HL-60 (cell line): ENCODE data around the gene KRT12.

Experiments
- DNase-seq, 2 experiments: peaks; one replicate each; pipeline ENCODE4 v3.0.0-alpha.2; 2010 to 2020; ENCODE audit warnings: low read depth in 1 of 2, low spot score in 1 of 2
- H3K27ac ChIP-seq: fragments of 250-450 bp; sonication (Bioruptor Pico); replicated peaks from 2 replicates; pipeline ENCODE4 v1.5.1; 2020; ENCODE audit warnings: mild to moderate bottlenecking, moderate library complexity
- H3K27me3 ChIP-seq: fragments of 250-450 bp; sonication (Bioruptor Pico); 2 replicates; pipeline ENCODE4 v1.5.1; 2021; ENCODE audit warnings: mild to moderate bottlenecking, moderate library complexity; ENCODE audit not compliant: insufficient read depth, poor library complexity, severe bottlenecking
- H3K4me3 ChIP-seq: replicated peaks from 2 replicates; pipeline ENCODE4 v1.5.1; 2011; ENCODE audit warnings: mild to moderate bottlenecking, control low read depth, low read length; ENCODE audit not compliant: insufficient read depth
- CTCF ChIP-seq: IDR thresholded peaks from one replicate; pipeline ENCODE4 v1.5.1; 2011; ENCODE audit warnings: low read length, control low read depth, inconsistent platforms; ENCODE audit not compliant: insufficient read depth
- GABPA ChIP-seq: IDR thresholded peaks from 2 replicates; pipeline ENCODE4 v1.6.1; 2012; ENCODE audit warnings: low read depth
- POLR2AphosphoS5 ChIP-seq: IDR thresholded peaks from 2 replicates; pipeline ENCODE4 v1.6.1; 2012; ENCODE audit warnings: low read depth
- SPI1 ChIP-seq: IDR thresholded peaks from 2 replicates; pipeline ENCODE4 v1.6.1; 2012; ENCODE audit warnings: low read depth, mild to moderate bottlenecking, borderline replicate concordance
- TF ChIP-seq, protein P1 (sequence below): IDR thresholded peaks from 2 replicates; pipeline ENCODE4 v1.6.1; 2012; ENCODE audit warnings: low read depth; ENCODE audit not compliant: insufficient replicate concordance

The KRT12 gene

DNA sequence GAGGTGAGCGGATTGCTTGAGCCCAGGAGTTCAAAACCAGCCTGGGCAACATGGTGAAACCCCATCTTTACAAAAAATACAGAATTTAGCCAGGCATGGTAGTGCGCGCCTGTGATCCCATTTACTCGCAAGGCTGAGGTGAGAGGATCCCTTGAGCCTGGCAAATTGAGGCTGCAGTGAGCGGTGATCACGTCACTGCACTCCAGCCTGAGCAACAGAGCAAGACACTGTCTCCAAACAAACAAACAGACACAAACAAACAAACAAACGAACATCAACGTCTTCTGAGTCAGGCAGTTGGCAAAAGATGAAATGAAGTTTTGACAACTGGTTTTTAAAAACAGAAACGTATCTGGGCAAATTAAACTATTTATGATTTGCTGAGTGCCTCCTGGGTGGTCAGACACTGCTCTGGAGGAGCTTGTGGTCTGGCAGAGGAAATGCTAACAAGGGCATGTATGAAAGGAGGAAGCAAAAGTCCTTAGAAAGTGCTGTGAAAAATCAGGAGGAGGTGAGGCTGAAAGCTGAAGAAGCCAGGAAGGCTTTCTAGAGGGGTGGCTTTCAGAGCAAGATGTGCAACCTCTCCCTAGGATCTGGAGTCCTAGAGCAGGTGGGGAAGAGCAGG, 28.2 kb upstream of the KRT12 start:
- peaks cover 7% of the 10 kb centered on the region for H3K27me3 ChIP-seq
- H3K27ac ChIP-seq, result no peak overlapping the region
- peak in 1 of 2 experiments; percentile 3 for DNase-seq
- TF ChIP-seq, protein P1, sequence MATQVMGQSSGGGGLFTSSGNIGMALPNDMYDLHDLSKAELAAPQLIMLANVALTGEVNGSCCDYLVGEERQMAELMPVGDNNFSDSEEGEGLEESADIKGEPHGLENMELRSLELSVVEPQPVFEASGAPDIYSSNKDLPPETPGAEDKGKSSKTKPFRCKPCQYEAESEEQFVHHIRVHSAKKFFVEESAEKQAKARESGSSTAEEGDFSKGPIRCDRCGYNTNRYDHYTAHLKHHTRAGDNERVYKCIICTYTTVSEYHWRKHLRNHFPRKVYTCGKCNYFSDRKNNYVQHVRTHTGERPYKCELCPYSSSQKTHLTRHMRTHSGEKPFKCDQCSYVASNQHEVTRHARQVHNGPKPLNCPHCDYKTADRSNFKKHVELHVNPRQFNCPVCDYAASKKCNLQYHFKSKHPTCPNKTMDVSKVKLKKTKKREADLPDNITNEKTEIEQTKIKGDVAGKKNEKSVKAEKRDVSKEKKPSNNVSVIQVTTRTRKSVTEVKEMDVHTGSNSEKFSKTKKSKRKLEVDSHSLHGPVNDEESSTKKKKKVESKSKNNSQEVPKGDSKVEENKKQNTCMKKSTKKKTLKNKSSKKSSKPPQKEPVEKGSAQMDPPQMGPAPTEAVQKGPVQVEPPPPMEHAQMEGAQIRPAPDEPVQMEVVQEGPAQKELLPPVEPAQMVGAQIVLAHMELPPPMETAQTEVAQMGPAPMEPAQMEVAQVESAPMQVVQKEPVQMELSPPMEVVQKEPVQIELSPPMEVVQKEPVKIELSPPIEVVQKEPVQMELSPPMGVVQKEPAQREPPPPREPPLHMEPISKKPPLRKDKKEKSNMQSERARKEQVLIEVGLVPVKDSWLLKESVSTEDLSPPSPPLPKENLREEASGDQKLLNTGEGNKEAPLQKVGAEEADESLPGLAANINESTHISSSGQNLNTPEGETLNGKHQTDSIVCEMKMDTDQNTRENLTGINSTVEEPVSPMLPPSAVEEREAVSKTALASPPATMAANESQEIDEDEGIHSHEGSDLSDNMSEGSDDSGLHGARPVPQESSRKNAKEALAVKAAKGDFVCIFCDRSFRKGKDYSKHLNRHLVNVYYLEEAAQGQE, result no peak
- TF ChIP-seq GABPA, result no peak
- TF ChIP-seq POLR2AphosphoS5, result no peak
- no peak for TF ChIP-seq SPI1
- TF ChIP-seq CTCF, result no peak
- no peak overlapping the region for H3K4me3 ChIP-seq

GRCh38 chr17:40888196-40888720, 21.2 kb upstream of the KRT12 start:
- no peak for DNase-seq
- no peak overlapping the region for H3K27ac ChIP-seq
- no peak for TF ChIP-seq GABPA
- TF ChIP-seq POLR2AphosphoS5, result no peak
- no peak for TF ChIP-seq CTCF
- TF ChIP-seq SPI1, result no peak
- TF ChIP-seq, protein P1, result no peak
- no peak overlapping the region for H3K4me3 ChIP-seq
- peaks cover 8% of the 10 kb centered on the region for H3K27me3 ChIP-seq

DNA sequence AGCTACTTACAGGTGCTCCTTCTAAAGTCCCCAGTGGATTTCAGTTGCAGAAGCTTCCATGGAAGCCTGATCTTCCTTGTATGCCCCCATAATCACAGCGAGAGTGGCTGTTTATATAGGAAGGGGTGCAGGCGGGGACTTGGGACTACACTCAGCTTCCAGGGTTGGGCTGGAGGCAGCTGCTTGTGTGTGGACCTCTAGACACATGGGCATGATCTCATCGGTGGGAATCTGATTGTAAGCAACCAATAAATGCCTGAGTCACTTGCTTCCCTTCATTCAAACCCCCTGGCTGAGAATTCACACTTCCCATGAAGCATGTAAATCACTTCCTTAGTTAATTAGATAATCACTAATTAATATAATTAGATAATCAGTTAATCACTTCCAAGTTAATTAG, 19.1 kb upstream of the KRT12 start:
- Histone ChIP-seq H3K27me3 (peaks cover 10% of the 10 kb centered on the region), H3K27ac (no peak overlapping the region), H3K4me3 (no peak overlapping the region)
- TF ChIP-seq SPI1 (no peak), POLR2AphosphoS5 (no peak), GABPA (no peak)
- TF ChIP-seq, protein P1, result no peak
- no peak for DNase-seq
